HCEC 1CT (cell line): ENCODE data around the gene CXCL16.
"Not testable (repeated sequence)": the region's sequence is repeated elsewhere in the genome, so short reads cannot be mapped to it uniquely, and the experiment has no call there.

Experiments used
- DNase-seq: peaks from one replicate; pipeline ENCODE4 v3.0.0-alpha.2; 2017

CXCL16 gene

GRCh38 chr17:4689872-4690271, 49.9 kb downstream of the CXCL16 start:
- not testable (repeated sequence) for DNase-seq

GRCh38 chr17:4683739-4684138, 56.0 kb downstream of the CXCL16 start:
- not testable (repeated sequence) for DNase-seq
